Smooth muscle cell (in vitro differentiated cells): ENCODE results near the gene NUP88. TPM values are rescaled to one million over a fixed set of nuclear protein-coding genes. Genes with fewer than 3 reads are reported as not detected.

Source experiments
- DNase-seq: peaks from one replicate; lab custom pipeline; 2025; ENCODE audit not compliant: unreplicated experiment; lab: John Stamatoyannopoulos, UW
- H2AFZ ChIP-seq: fragments of 200-600 bp; sonication (generic); 2 replicates; pipeline ENCODE4 v1.6.0; 2016; ENCODE audit warnings: antibody characterized with exemption, low read depth, mild to moderate bottlenecking
- H3F3A ChIP-seq: fragments of 200-600 bp; sonication (generic); 2 replicates; pipeline ENCODE4 v1.6.0; 2017; ENCODE audit warnings: antibody characterized with exemption, low read depth
- H3K27ac ChIP-seq: fragments of 200-600 bp; sonication (generic); 2 replicates; pipeline ENCODE4 v1.5.1; 2016; ENCODE audit warnings: low read depth, mild to moderate bottlenecking
- H3K27me3 ChIP-seq: fragments of 200-600 bp; sonication (generic); 2 replicates; pipeline ENCODE4 v1.6.1; 2016; ENCODE audit warnings: low read depth, mild to moderate bottlenecking
- H3K36me3 ChIP-seq: fragments of 200-600 bp; sonication (generic); 2 replicates; pipeline ENCODE4 v1.5.1; 2016; ENCODE audit warnings: low read depth
- H3K4me1 ChIP-seq: fragments of 200-600 bp; sonication (generic); 2 replicates; pipeline ENCODE4 v1.5.1; 2016; ENCODE audit warnings: low read depth
- H3K4me2 ChIP-seq: fragments of 200-600 bp; sonication (generic); 2 replicates; pipeline ENCODE4 v1.6.0; 2016; ENCODE audit warnings: mild to moderate bottlenecking
- H3K4me3 ChIP-seq: fragments of 200-600 bp; sonication (generic); 2 replicates; pipeline ENCODE4 v1.5.1; 2016; ENCODE audit warnings: mild to moderate bottlenecking
- H3K79me2 ChIP-seq: fragments of 200-600 bp; sonication (generic); 2 replicates; pipeline ENCODE4 v1.6.0; 2016; ENCODE audit warnings: low read depth, mild to moderate bottlenecking
- H3K9ac ChIP-seq: fragments of 200-600 bp; sonication (generic); 2 replicates; pipeline ENCODE4 v1.6.0; 2016; ENCODE audit warnings: low read depth
- H3K9me3 ChIP-seq: fragments of 200-600 bp; sonication (generic); replicated peaks from 2 replicates; pipeline ENCODE4 v1.5.1; 2016; ENCODE audit warnings: low read depth
- H4K20me1 ChIP-seq: fragments of 200-600 bp; sonication (generic); 2 replicates; pipeline ENCODE4 v1.6.0; 2016; ENCODE audit warnings: low read depth
- WGBS: methylation state at CpG from one replicate; pipeline ENCODE4 v1.1.7; 2016; ENCODE audit warnings: low lambda C conversion rate; 5-methylcytosine and 5-hydroxymethylcytosine counted together
- polyA plus RNA-seq: library from polyadenylated mRNA; unstranded; fragments of >200 nt; fragmentation: Nextera tagmentation; extraction: Ambion mirVana; gene quantifications from 2 replicates; pipeline ENCODE4 v1.2.1, GENCODE V29; 2016
- total RNA-seq: library from RNA; depleted of rRNA; stranded (reverse); fragments of >200 nt; gene quantifications from 2 replicates; pipeline ENCODE4 v1.2.3, GENCODE V29; 2014
- TF ChIP-seq, protein P1 (sequence below): fragments of 200-600 bp; sonication (generic); IDR thresholded peaks from 2 replicates; pipeline ENCODE4 v1.5.1; 2017; ENCODE audit warnings: borderline replicate concordance, mild to moderate bottlenecking, antibody characterized with exemption; ENCODE audit not compliant: insufficient read depth, poor library complexity, severe bottlenecking

The NUP88 gene
- total and polyA plus RNA-seq, 2 experiments from 2014 or later = 31.2 to 47.4 TPM

DNA sequence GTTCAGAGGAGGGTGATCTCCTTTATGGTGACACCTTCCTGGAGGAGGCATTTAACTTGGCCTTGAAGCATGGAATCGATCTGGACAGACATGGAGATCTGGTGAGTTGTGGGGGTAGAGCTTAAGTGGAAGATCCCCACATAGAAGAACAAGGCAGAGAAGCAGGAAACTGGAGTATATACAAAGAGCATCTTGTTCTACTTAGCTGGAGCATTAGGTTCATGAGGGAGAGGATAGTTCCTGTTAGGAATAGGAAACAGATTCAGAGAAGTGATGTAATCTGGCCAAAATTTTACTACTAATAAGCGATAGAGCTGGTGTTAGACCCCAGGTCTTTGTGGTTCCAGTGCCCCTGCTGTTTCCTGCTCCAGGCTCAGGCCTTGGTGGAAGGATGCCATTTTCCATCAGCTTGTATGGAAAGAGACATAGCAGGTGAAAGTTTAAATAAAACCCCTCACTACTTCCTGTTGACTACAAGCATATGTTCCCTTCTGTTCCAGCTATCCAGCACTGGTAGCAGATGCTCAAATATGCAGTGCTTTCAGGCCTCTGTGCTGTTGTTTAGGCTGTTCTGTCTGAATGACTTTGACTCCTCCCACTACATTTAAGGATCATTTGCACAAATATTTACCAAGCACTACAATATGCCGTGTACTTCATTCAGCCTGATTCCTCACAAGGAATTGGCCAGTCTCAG, 9.9 kb upstream of the NUP88 start:
- WGBS = 95% methylated on average over 3 of the region's 3 CpGs

DNA sequence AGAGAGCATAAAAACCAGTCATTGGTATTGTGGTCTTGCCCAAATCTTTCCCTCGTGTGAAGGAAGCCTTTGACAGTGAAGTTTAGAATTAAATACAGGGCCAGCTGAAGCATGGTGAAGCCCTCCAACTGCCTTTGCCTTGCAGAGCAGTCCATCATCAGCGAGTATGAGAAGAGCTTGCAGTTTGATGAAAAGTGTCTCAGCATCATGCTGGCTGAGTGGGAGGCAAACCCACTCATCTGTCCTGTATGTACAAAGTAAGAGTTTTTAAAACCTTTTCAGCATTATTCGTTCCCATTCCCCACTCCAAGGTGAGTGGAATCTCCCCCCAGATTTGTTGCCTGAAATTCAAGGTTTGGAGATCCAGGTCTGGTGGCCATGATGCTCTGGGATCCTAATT, 6.4 kb upstream of the NUP88 start:
- no peak overlapping the region for H3K27ac ChIP-seq
- peaks cover 14% of the 10 kb centered on the region for H3K79me2 ChIP-seq
- H3K9ac ChIP-seq = no peak overlapping the region
- no peaks in the 10 kb centered on the region for H3K9me3 ChIP-seq
- peaks cover 7% of the 10 kb centered on the region for H3K36me3 ChIP-seq
- no peaks in the 10 kb centered on the region for H3K27me3 ChIP-seq
- no peak overlapping the region for H3K4me3 ChIP-seq
- H3K4me2 ChIP-seq = no peak overlapping the region
- no peak for DNase-seq
- no peaks in the 10 kb centered on the region for H4K20me1 ChIP-seq
- H3K4me1 ChIP-seq = peaks cover 5% of the 10 kb centered on the region
- TF ChIP-seq, protein P1, sequence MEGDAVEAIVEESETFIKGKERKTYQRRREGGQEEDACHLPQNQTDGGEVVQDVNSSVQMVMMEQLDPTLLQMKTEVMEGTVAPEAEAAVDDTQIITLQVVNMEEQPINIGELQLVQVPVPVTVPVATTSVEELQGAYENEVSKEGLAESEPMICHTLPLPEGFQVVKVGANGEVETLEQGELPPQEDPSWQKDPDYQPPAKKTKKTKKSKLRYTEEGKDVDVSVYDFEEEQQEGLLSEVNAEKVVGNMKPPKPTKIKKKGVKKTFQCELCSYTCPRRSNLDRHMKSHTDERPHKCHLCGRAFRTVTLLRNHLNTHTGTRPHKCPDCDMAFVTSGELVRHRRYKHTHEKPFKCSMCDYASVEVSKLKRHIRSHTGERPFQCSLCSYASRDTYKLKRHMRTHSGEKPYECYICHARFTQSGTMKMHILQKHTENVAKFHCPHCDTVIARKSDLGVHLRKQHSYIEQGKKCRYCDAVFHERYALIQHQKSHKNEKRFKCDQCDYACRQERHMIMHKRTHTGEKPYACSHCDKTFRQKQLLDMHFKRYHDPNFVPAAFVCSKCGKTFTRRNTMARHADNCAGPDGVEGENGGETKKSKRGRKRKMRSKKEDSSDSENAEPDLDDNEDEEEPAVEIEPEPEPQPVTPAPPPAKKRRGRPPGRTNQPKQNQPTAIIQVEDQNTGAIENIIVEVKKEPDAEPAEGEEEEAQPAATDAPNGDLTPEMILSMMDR = no peak
- H3F3A ChIP-seq = no peaks in the 10 kb centered on the region
- no peak overlapping the region for H2AFZ ChIP-seq
- 95% methylated on average over 3 of the region's 3 CpGs for WGBS

More for the DNA sequence above, 9.9 kb upstream of the NUP88 start:
- H3K9ac ChIP-seq = no peak overlapping the region
- H3K27ac ChIP-seq = no peak overlapping the region
- no peak overlapping the region for H3K4me3 ChIP-seq
- no peak for DNase-seq
- H3K4me1 ChIP-seq = no peaks in the 10 kb centered on the region
- no peak overlapping the region for H2AFZ ChIP-seq
- peaks cover 18% of the 10 kb centered on the region for H3K36me3 ChIP-seq
- no peaks in the 10 kb centered on the region for H3K27me3 ChIP-seq
- TF ChIP-seq, protein P1 = no peak
- no peak overlapping the region for H3K4me2 ChIP-seq
- no peaks in the 10 kb centered on the region for H3K9me3 ChIP-seq
- no peaks in the 10 kb centered on the region for H4K20me1 ChIP-seq
- no peaks in the 10 kb centered on the region for H3K79me2 ChIP-seq
- H3F3A ChIP-seq = peaks cover 16% of the 10 kb centered on the region

DNA sequence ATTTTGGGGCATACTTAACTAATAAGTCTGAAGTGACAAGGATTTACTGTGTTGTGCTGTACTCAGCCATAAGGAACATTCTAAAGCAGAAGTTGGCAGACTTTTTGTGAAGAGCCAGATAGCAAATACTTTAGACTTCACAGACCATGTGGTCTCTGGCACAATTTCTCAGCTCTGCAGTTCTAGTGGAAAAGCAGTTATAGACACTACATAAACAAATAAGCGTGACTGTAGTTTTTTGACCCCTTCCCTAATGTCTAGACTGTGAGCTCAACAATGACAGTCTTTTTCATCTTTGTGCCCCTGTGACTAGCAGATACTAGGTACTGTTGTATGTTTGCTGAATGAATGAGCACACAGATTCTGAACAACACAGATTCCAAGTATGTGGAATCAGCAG, 5.4 kb upstream of the NUP88 start:
- no peak overlapping the region for H3K4me3 ChIP-seq
- H2AFZ ChIP-seq = no peak overlapping the region
- H3K4me2 ChIP-seq = no peak overlapping the region
- no peaks in the 10 kb centered on the region for H3F3A ChIP-seq
- no peaks in the 10 kb centered on the region for H3K27me3 ChIP-seq
- peak overlapping the region; percentile 7 for H3K27ac ChIP-seq
- no peak for DNase-seq
- no peaks in the 10 kb centered on the region for H3K9me3 ChIP-seq
- no peak overlapping the region for H3K9ac ChIP-seq
- TF ChIP-seq, protein P1 = no peak
- H3K79me2 ChIP-seq = peaks cover 20% of the 10 kb centered on the region
- peaks cover 7% of the 10 kb centered on the region for H3K36me3 ChIP-seq
- peaks cover 6% of the 10 kb centered on the region for H3K4me1 ChIP-seq
- no peaks in the 10 kb centered on the region for H4K20me1 ChIP-seq
- 80% methylated on average over 1 of the region's 1 CpG for WGBS

DNA sequence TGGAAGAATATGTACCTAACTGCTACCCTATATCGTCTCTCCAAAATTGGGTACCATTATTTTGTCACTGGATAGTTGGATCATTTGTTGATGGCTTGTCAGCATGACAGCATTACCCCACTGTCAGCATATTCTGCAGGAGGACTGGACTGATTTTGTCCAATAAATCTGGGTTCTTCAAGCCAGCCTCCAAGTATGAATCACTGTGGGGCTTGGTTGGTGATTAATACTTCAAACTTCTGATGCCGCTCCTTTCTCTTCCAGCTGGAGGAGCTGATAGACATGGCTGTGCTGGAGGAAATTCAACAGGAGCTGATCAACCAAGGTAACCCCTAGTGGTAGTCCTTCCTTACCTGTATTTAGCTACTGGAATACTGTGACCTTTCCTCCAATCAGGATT, 3.0 kb upstream of the NUP88 start:
- Histone ChIP-seq H3K27ac (peak overlapping the region; percentile 46), H3K9me3 (no peaks in the 10 kb centered on the region), H3K9ac (peak overlapping the region; percentile 7), H4K20me1 (no peaks in the 10 kb centered on the region), H3K27me3 (no peaks in the 10 kb centered on the region), H2AFZ (no peak overlapping the region), H3K4me2 (no peak overlapping the region), H3K4me1 (peaks cover 14% of the 10 kb centered on the region), H3F3A (no peaks in the 10 kb centered on the region), H3K79me2 (peaks cover 36% of the 10 kb centered on the region), H3K36me3 (peaks cover 3% of the 10 kb centered on the region), H3K4me3 (no peak overlapping the region)
- WGBS = 64% methylated on average over 2 of the region's 2 CpGs
- DNase-seq = no peak
- TF ChIP-seq, protein P1 = no peak
